ENCODE results near the gene CCDC112. TPM values are rescaled to one million over a fixed set of nuclear protein-coding genes. Genes with fewer than 3 reads are reported as not detected.
A peak's percentile ranks its signal among the peaks of the same experiment; 100 is the strongest.

The CCDC112 gene
- total and polyA plus RNA-seq, 9 of the 15 experiments (the other 6 are each of a cell fraction or from before 2014, with no cell fraction given), result 3.3 to 15.3 (median 7.4) TPM

DNA sequence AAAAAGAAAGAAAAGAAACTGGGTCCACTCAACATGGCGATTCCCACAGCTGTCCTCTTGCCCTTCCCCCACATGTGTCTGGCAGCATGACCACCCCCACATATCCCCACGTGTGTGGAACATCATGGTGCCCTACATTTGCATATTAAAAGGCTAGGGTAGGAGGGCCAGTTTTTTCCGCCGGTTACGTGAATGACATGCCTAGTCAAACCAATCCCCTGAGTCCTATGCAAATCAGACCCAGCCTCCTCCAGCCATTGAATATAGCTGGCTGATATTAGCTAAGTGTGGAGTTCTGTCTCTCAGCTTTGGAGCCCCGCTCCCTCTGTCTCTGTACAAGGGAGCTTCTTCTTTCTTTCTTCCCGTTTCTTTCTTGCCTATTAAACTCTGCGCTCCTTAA, 33.0 kb upstream of the CCDC112 start (continued):
- TF ChIP-seq ZNF830 (CRISPR knock-in tag; IDR thresholded peaks at IDR 0.05) (no peak), FOXJ2 (tag; IDR thresholded peaks at IDR 0.05) (no peak), GTF2A2 (tag; IDR thresholded peaks at IDR 0.05) (no peak), U2AF2 (optimal IDR thresholded peaks at IDR 0.05; ENCODE audit: low read depth, low read length) (no peak), SMARCA5 (IDR thresholded peaks at IDR 0.05) (no peak), MTA2 (IDR thresholded peaks at IDR 0.05; ENCODE audit: low read depth) (no peak), SPI1 (IDR thresholded peaks at IDR 0.05; ENCODE audit: borderline replicate concordance, low read depth, low read length) (no peak), CCAR2 (IDR thresholded peaks at IDR 0.05; ENCODE audit: low read depth, low read length) (no peak), POLR2B (IDR thresholded peaks at IDR 0.05; ENCODE audit: low read depth, partially characterized antibody) (no peak), PRMT5 (CRISPR knock-in tag; IDR thresholded peaks at IDR 0.05) (no peak), ZNF184 (CRISPR knock-in tag; IDR thresholded peaks at IDR 0.05) (no peak), PHTF2 (CRISPR knock-in tag; IDR thresholded peaks at IDR 0.05) (no peak), MYNN (IDR thresholded peaks at IDR 0.05) (no peak), MYNN (CRISPR knock-in tag; IDR thresholded peaks at IDR 0.05) (no peak), TCF7 (IDR thresholded peaks at IDR 0.05; ENCODE audit: borderline replicate concordance) (no peak), ZC3H8 (IDR thresholded peaks at IDR 0.05) (no peak), TEAD2 (tag; IDR thresholded peaks at IDR 0.05) (no peak), MYC (IDR thresholded peaks at IDR 0.05; ENCODE audit: low read depth, low read length) (peak; percentile 64), MYC (CRISPR knock-in tag; IDR thresholded peaks at IDR 0.05; ENCODE audit: borderline replicate concordance, low read depth) (no peak)
- TF ChIP-seq, protein P1, sequence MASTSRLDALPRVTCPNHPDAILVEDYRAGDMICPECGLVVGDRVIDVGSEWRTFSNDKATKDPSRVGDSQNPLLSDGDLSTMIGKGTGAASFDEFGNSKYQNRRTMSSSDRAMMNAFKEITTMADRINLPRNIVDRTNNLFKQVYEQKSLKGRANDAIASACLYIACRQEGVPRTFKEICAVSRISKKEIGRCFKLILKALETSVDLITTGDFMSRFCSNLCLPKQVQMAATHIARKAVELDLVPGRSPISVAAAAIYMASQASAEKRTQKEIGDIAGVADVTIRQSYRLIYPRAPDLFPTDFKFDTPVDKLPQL (IDR thresholded peaks at IDR 0.05; ENCODE audit: extremely low read depth, insufficient read length), result no peak
- TF ChIP-seq, protein P2, sequence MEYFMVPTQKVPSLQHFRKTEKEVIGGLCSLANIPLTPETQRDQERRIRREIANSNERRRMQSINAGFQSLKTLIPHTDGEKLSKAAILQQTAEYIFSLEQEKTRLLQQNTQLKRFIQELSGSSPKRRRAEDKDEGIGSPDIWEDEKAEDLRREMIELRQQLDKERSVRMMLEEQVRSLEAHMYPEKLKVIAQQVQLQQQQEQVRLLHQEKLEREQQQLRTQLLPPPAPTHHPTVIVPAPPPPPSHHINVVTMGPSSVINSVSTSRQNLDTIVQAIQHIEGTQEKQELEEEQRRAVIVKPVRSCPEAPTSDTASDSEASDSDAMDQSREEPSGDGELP (CRISPR knock-in tag; IDR thresholded peaks at IDR 0.05; ENCODE audit: borderline replicate concordance), result peak; percentile 34; the same call in 1 of the 2 replicates
- TF ChIP-seq, protein P3, sequence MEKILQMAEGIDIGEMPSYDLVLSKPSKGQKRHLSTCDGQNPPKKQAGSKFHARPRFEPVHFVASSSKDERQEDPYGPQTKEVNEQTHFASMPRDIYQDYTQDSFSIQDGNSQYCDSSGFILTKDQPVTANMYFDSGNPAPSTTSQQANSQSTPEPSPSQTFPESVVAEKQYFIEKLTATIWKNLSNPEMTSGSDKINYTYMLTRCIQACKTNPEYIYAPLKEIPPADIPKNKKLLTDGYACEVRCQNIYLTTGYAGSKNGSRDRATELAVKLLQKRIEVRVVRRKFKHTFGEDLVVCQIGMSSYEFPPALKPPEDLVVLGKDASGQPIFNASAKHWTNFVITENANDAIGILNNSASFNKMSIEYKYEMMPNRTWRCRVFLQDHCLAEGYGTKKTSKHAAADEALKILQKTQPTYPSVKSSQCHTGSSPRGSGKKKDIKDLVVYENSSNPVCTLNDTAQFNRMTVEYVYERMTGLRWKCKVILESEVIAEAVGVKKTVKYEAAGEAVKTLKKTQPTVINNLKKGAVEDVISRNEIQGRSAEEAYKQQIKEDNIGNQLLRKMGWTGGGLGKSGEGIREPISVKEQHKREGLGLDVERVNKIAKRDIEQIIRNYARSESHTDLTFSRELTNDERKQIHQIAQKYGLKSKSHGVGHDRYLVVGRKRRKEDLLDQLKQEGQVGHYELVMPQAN (IDR thresholded peaks at IDR 0.05; ENCODE audit: borderline replicate concordance), result 0 out of 2 replicates have a peak, but pooled peaks have one; percentile 31
- TF ChIP-seq, protein P4, sequence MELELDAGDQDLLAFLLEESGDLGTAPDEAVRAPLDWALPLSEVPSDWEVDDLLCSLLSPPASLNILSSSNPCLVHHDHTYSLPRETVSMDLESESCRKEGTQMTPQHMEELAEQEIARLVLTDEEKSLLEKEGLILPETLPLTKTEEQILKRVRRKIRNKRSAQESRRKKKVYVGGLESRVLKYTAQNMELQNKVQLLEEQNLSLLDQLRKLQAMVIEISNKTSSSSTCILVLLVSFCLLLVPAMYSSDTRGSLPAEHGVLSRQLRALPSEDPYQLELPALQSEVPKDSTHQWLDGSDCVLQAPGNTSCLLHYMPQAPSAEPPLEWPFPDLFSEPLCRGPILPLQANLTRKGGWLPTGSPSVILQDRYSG (tag; conservative IDR thresholded peaks at IDR 0.05; ENCODE audit: low read depth), result no peak
- TF ChIP-seq, protein P5, sequence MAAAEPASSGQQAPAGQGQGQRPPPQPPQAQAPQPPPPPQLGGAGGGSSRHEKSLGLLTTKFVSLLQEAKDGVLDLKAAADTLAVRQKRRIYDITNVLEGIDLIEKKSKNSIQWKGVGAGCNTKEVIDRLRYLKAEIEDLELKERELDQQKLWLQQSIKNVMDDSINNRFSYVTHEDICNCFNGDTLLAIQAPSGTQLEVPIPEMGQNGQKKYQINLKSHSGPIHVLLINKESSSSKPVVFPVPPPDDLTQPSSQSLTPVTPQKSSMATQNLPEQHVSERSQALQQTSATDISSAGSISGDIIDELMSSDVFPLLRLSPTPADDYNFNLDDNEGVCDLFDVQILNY (CRISPR knock-in tag; IDR thresholded peaks at IDR 0.05), result no peak
- TF ChIP-seq, protein P6, sequence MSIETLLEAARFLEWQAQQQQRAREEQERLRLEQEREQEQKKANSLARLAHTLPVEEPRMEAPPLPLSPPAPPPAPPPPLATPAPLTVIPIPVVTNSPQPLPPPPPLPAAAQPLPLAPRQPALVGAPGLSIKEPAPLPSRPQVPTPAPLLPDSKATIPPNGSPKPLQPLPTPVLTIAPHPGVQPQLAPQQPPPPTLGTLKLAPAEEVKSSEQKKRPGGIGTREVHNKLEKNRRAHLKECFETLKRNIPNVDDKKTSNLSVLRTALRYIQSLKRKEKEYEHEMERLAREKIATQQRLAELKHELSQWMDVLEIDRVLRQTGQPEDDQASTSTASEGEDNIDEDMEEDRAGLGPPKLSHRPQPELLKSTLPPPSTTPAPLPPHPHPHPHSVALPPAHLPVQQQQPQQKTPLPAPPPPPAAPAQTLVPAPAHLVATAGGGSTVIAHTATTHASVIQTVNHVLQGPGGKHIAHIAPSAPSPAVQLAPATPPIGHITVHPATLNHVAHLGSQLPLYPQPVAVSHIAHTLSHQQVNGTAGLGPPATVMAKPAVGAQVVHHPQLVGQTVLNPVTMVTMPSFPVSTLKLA (conservative IDR thresholded peaks at IDR 0.05), result peak; percentile 66 to 76

Data from K562 (cell line).